ENCODE data around the gene ERBB4. TPM values are rescaled to one million over a fixed set of nuclear protein-coding genes. Genes with fewer than 3 reads are reported as not detected.

ERBB4 gene
- total and polyA plus RNA-seq, 2 of the 8 experiments (the other 6 are each of a cell fraction or from before 2014, with no cell fraction given): 0.34 to 1.3 TPM

DNA sequence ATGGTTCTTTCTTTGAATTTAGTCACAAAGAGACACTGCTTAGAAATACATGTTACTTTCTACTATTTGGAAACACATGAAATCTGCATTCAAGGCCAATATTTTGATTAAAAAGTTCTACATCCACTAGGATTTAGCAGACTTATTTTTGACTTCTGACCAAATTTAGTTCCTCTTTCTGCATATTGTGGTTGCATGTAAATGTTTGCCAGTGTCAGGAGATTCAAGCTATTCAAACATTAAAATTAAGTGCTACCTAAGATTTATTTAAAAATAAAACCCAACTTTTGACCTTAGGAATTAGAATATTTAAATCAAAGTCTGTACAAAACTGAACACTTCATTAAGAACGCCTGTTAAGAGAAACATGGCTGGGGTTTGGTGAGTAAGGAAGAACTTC is 1091.1 kb downstream of the ERBB4 start:
- Histone ChIP-seq H3K27ac (ENCODE audit: low read depth, low read length) (no peak overlapping the region), H3K27me3 (replicated peaks in 1 of 4; ENCODE audit: control insufficient read depth in 3 of 4, extremely low read depth in 1 of 4, insufficient read depth in 3 of 4, low read length in 3 of 4) (no peaks in the 10 kb centered on the region), H3K4ac (replicated peaks; ENCODE audit: insufficient read length, low read depth, low read length) (no peak overlapping the region), H3K4me1 (replicated peaks in 1 of 4; ENCODE audit: control insufficient read depth in 3 of 4, insufficient read depth in 4 of 4, low read length in 3 of 4) (no peaks in the 10 kb centered on the region), H3K4me2 (ENCODE audit: insufficient read depth in 1 of 2, low read depth in 2 of 2, low read length in 2 of 2) (no peak overlapping the region), H3K79me1 (ENCODE audit: low read depth, low read length) (no peaks in the 10 kb centered on the region), H3K9ac (replicated peaks in 1 of 4; ENCODE audit: extremely low read depth in 1 of 4, low read depth in 3 of 4, low read length in 3 of 4) (no peak overlapping the region), H3K9me3 (ENCODE audit: insufficient read depth in 2 of 2, low read depth in 1 of 2, low read length in 1 of 2) (no peaks in the 10 kb centered on the region), H4K20me1 (replicated peaks in 1 of 2; ENCODE audit: control insufficient read depth in 1 of 2, insufficient read depth in 2 of 2, low read length in 2 of 2) (no peaks in the 10 kb centered on the region), H3K23ac (ENCODE audit: insufficient read length) (no peak overlapping the region), H3K4me3 (ENCODE audit: extremely low read depth in 1 of 4, insufficient read depth in 2 of 4, low read depth in 3 of 4, low read length in 4 of 4) (no peak overlapping the region), H4K8ac (ENCODE audit: extremely low read depth, insufficient read depth, low read length) (no peak overlapping the region), H3K79me2 (ENCODE audit: control insufficient read depth in 1 of 2, insufficient read depth in 2 of 2, low read length in 2 of 2) (no peaks in the 10 kb centered on the region), H2AFZ (ENCODE audit: low read length) (no peak overlapping the region), H2AK5ac (ENCODE audit: low read depth, low read length) (no peak overlapping the region), H3K18ac (ENCODE audit: extremely low read depth, low read length) (no peak overlapping the region), H3K56ac (replicated peaks; ENCODE audit: insufficient read length, low read depth, low read length) (no peak overlapping the region), H3K14ac (ENCODE audit: insufficient read length) (no peak overlapping the region), H4K91ac (replicated peaks; ENCODE audit: insufficient read length, low read length) (no peak overlapping the region), H3K23me2 (ENCODE audit: low read depth, low read length) (no peaks in the 10 kb centered on the region), H3K36me3 (ENCODE audit: control insufficient read depth in 2 of 4, insufficient read depth in 4 of 4, low read length in 3 of 4) (no peaks in the 10 kb centered on the region), H2BK12ac (ENCODE audit: low read depth, low read length) (no peak overlapping the region), H2BK5ac (ENCODE audit: low read depth, low read length) (no peak overlapping the region), H4K5ac (ENCODE audit: insufficient read length, low read depth, low read length) (no peak overlapping the region), H2BK15ac (ENCODE audit: low read length) (no peak overlapping the region), H2BK20ac (ENCODE audit: low read length) (no peak overlapping the region), H2BK120ac (replicated peaks; ENCODE audit: low read depth, low read length) (no peak overlapping the region)
- CTCF ChIA-PET (ENCODE audit: partially characterized antibody): interaction anchor here (1.9 to 2.9 kb wide), 2 partner anchors 8 to 9 kb away, joined by 6 to 10 read pairs; no protein-coding TSS in a partner anchor
- TF ChIP-seq TCF12 (IDR thresholded peaks at IDR 0.05; ENCODE audit: low read depth, low read length) (no peak), JUN (IDR thresholded peaks at IDR 0.05; ENCODE audit: low read depth, low read length) (no peak), SUZ12 (IDR thresholded peaks at IDR 0.05; ENCODE audit: low read length) (no peak), CBX8 (IDR thresholded peaks at IDR 0.05; ENCODE audit: borderline replicate concordance, low read depth, low read length) (no peak), CBX5 (IDR thresholded peaks at IDR 0.05; ENCODE audit: low read depth, low read length) (no peak), BCL11A (IDR thresholded peaks at IDR 0.05; ENCODE audit: low read depth in 2 of 2, low read length in 2 of 2) (no peak), KDM4A (IDR thresholded peaks at IDR 0.05; ENCODE audit: low read depth, low read length, severe bottlenecking) (no peak)
- no peak for DNase-seq (ENCODE audit: low read depth in 1 of 2, low spot score in 2 of 2)
- POLR2A ChIA-PET (ENCODE audit: partially characterized antibody): no interaction called here
- no peak for FAIRE-seq
- 94% methylated on average over 1 of the region's 1 CpG; no CpG with 5 or more reads in 1 of the 2 experiments for WGBS, 2 experiments (ENCODE audit: extremely low coverage in 1 of 2, insufficient coverage in 1 of 2, insufficient read length in 1 of 2, insufficient replicate concordance in 2 of 2, low coverage in 1 of 2, low lambda C conversion rate in 2 of 2, missing lambda C conversion rate in 1 of 2)
